GM19468 (cell line): ENCODE results near the gene PRKCH.
"Not testable (repeated sequence)": the region's sequence is repeated elsewhere in the genome, so short reads cannot be mapped to it uniquely, and the experiment has no call there.

ENCODE experiments used
- ATAC-seq: cut with Tn5 transposase; IDR thresholded peaks from one replicate; pipeline ENCODE4 v1.9.1; 2021; ENCODE audit warnings: mild to moderate bottlenecking, moderate library complexity, moderate number of reproducible peaks; ENCODE audit not compliant: unreplicated experiment; ENCODE audit errors: extremely low read depth

Gene PRKCH

DNA sequence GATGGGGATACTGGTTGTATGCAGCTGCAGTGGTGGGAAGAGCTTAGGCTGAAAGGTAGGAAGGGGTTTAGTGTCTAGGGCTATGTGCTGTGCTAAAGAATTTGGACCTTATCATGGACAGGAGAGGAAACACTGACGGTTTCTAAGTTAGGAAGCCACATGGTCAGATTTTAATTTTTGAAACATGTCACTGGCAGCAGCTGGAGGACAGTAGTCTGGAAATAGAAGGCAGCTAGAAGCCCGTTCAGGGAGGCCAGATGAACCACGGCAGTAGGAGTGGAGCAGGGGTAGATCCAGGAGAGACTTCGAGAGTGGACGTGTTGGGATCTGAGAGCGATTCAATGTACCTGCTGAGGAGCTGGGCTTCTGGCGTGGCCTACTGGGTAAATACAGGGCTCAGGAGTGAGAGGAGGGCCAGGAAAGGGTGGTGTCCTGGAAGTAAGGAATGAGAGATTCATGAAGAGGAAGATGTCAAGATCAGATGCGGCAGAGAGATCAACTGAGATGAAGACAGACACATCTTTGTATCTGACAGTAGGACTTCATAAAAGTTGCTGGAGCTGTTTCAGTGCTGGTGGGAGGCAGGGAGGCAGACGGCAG lies 64.9 kb downstream of the PRKCH start:
- ATAC-seq: no peak

DNA sequence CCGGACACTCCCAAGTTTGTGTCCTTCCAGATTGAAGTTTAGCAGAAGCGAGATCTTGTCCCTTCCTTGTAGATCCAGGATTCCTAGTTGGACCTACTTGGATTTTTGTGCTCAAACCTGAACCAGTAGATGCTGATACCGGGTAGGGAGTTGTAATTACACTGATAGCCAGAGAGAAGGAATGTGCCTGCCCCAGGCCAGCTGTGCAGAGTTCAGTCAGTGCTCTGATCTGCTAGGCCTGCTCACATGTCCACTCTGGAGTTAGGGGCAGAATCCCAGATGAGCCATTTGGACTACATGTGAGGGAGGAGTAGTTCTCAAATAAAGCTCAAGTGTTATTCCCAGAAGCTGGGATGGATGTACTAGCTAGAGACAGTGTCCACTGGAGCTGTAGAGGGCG lies 65.7 kb downstream of the PRKCH start:
- no peak for ATAC-seq

DNA sequence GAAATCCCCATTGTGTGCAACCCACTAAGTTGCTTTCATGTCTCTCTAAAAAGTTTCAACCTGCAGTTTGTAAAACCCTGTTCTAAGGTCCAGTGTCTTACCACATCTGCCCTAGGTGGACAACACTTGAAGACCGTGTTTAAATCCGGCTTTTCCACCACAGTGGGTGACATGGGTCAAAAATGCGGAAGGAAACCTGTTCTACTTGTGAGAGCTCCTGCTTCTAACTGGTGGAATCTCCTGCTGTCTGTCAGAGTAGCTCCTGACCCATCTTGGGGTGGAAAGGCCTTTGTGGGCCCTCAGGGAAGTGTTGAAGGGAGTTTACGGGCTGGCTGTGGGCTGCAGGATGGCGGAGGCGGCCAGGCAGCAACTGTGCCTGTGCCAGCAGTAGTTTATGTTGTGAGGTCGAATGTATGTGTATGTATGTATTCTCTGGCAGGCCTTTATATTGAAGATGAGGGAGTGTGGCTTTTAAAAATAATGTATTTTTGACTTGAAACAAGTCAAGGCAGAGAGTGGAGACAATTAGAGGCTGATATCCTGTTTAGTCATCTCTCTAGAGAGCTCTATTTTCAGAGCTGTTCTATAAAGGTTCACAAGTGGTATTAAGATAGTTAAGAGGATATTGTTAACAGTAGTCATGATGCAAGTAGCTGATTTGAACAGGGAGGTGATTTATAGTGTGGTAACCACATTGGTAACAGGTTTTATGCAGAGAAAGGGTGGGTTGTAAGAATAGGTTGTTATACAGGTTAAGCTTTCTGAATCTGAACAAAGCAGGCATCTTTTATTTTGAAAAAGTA lies 67.0 kb downstream of the PRKCH start:
- ATAC-seq: peak; percentile 23

DNA sequence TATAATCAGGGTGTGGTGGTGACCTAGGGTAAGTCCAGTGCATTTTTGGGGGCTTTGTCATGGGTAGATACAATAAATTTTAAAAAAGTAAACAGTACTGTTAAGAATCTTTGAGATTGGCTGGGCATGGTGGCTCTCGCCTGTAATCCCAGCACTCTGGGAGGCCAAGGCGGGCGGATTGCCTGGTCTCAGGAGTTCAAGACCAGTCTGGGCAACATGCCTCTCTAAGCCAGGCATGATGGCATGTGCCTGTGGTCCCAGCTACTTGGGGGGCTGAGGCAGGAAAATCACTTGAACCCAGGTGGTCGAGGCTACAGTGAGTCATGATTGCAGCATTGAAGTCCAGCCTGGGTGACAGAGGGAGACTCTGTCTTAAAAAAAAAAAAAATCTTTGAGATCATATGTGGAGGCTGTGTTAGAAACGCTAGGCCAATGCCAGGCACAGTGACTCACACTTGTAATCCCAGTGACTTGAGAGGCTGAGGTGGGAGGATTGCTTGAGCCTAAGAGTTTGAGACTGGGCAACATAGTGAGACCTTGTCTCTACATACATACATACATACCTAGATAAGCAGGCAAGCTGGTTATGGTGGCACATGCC lies 67.7 kb downstream of the PRKCH start:
- ATAC-seq: no peak

DNA sequence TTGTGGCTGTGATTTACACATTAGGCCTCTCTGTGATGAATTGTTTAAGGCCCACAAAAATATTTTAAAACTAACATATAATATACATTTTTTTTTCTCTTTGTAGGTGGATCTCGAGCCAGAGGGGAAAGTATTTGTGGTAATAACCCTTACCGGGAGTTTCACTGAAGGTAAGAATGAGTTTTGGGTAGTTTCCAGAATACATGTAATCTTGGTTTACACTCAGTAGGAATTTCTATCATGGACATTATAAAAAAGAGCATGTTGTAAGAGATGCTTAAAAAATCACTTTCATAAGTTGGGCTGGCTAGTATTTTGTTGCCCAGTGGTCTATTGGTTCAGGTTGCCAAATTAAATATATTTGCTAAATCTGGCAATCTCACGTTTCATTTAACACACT lies 69.7 kb downstream of the PRKCH start:
- no peak for ATAC-seq

DNA sequence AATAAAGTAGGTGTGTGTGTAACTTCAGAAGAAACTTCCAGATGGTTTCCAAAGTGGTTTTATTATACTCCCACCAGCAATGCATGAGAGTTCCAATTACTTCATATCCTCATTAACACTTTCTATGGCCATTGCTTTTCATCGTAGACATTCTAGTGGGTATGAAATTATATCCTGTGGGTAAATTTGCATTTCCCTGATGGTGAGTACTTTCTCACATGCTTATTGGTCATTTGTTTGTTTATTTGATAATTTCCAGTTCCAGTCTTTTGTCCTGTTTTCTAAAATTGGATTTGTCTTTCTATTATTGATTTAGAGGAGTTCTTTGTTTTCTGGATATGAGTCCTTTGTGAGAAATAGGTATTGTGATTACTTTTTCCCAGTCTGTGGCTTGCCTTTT lies 70.9 kb downstream of the PRKCH start:
- no peak for ATAC-seq

DNA sequence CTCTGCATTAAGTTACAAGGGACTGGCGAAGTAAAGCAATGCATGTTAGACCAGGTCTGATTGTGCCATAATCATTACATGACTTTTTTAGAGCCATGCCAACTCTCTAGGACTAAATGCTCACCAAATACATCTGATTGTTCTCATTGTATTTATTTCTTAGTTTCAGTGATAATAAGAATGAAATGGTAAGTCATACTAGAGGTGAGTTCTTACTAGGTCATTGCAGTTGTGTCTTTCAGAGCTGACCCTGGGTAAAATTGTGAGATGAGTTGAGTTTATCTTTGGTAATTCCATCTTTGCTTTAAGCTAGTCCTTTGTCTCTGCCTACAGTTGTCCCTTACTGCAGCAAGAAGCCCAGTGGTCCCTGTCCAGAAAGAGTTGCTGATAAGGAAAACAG lies 73.2 kb downstream of the PRKCH start:
- ATAC-seq: no peak

DNA sequence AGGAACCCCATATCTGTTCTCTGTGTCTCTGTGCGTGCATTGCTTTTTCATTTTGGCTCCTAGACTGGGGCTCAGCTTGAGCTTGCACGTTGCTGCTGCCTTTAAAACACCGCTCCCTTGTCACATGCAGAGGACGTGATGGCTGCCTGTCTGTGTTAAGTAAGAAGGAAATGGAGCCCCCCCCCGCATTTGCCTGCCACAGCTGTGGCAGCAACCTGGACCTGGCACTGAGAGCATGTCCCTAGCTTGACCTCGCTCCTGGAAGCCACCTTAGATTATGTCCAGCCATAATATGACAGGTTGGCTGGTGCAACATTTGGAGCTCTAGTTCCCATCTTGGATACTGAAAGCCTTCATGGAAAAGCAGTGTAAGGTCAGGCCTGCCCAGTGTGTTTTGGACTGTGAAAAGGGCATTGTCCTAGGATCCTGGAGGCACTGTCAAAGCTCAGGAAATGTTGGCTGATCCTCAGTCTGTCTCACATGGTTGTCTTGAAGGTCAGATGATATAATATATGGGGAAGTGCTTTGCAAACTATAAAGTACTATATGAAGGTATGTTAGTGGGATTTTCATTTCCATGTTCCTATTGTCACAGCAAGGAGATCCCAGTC lies 73.8 kb downstream of the PRKCH start:
- no peak for ATAC-seq

DNA sequence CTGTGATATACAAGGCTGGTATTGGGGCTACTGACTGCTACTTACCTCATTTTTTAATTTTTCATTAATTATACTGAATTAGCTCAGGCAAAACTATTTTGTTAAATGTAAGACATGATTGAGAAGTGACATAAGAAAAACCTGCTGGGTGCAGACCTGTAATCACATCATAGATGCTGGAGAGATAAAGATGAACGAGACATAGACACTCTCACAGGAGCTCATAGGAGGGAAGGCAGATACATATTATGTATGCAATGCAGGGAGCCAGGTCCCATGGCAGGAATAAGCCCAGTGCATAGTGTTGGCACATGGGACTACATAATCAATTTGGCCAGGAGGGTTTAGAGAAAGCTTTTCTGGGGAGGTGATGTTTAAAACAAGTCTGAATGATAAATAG lies 74.9 kb downstream of the PRKCH start:
- ATAC-seq: no peak

DNA sequence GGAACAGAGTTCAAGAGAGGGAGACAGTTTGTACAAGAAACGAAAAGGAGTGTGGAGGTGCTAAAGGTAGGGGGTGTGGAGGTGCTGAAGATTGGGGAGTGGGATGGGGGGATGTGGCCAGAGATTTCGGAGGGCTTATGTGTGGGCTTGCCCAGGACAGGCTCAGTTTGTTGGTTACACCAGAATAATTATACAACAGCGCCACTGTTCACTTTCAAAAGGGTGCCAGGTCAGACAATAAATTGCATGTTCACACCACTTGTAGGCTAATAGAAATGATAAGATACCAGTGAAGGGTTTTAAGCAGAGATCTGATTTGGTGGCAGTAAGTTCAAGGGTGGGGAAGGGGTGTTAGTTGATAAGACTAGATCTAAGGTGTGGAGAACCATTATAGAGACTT lies 75.3 kb downstream of the PRKCH start:
- no peak for ATAC-seq

DNA sequence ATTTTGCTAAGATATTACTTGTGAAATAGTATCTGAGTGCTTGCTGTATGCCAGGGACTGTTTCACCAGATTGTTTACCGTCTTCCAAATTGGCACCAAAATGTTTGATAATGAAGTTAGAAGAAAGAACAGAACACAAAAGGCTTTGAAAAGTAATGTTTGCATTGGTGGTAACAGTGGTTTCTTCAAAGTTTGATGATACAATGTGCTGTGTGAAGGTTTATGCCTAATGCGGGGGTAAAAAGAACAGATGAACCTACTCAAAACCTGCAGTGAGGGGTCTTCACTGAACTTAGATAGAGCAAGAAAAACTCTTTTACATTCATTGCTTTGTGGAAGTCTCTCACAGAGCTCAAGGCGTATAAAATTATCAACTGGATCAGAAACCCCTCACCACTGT lies 76.2 kb downstream of the PRKCH start:
- no peak for ATAC-seq

DNA sequence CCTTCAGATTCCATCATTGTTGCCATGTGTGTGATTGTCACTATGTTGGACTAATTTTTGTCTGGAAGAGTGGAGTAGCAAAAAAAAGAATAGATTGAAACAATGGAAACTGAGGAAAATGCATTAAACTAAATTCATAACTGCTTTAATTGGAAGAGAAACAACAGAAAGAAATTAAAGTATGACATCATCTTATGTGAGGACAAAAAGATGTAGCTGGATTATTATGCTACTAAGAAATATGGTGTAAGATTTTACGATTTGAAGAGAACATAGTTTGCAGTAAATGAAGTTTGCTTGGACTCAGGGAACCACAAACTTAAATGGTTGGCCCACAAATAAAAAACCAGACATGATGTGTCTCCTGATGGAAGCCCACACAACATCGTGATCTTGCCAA lies 76.8 kb downstream of the PRKCH start:
- ATAC-seq: no peak

DNA sequence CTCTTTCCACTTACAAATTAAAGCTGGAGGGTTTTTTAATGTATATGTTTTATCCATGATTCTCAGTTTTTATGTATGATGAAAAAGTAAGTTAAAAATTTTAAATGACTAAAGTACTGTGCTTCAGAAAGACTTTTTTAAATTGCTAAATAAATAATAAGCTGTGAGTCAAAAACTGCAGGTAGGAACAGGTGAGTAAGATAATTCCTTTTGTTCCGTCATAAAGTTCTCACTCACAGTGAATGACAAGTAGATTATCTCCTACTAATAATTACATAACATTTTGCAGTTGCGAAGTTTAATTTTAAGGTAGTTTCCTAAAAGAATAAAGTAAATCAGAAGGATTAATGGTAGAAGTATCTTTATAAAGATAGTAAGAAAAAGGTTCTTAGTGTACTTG lies 78.0 kb downstream of the PRKCH start:
- ATAC-seq: no peak

DNA sequence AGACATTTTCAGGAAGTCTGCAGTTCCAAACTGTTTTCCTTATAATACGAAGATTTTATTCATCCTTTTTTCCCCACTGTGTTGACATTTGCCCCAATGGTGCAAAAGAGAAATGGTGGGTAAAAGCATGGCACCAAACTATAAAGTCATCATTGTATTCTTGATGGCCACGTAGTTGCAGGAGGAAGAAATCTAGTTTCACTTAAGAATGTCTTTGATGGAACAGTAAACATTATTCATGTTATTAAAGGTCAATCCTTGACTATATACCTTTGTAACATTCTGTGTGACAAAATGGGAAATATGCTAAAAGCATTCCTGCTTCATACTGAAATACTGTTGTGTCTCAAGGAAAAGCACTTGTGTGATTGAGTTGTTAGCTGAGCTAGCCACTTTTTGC lies 80.1 kb downstream of the PRKCH start:
- no peak for ATAC-seq

DNA sequence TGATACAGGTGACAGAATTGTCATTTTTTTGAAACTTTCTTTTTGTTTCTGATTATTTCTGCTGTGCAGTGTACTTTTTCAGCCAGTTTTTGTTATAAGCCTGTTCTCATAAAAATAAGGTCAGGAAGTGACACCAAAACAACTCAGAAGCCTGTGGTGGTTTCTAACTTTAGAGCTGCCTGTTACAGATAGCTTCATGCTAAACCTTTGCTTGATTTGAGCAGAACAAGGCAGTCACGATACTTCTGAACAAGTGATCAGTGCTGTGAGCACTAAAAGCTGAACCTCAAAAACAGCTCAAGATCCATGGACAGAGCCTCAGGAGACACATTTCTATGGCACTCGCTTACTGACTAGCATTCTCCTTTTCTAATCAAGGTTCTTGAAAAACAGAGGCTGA lies 82.0 kb downstream of the PRKCH start:
- no peak for ATAC-seq

DNA sequence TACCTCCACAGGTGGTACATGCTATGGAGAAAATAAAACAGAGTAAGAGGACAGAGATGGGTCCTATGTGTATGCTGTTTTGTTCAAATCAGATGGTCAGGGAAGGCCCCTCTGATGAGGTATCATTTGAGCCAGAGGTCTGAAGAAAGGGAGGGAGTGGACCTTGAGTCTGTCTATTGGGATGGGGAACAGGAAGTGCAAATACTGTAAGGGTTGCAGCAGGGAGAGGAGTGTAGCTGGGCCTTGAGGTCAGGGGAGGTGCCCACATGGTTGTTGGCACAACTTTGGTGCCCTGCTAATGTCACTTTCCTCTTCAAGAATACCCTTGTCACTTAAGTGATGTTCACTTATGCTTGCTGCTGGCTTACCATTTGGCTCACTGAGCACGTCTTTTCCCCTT lies 83.3 kb downstream of the PRKCH start:
- ATAC-seq: no peak

DNA sequence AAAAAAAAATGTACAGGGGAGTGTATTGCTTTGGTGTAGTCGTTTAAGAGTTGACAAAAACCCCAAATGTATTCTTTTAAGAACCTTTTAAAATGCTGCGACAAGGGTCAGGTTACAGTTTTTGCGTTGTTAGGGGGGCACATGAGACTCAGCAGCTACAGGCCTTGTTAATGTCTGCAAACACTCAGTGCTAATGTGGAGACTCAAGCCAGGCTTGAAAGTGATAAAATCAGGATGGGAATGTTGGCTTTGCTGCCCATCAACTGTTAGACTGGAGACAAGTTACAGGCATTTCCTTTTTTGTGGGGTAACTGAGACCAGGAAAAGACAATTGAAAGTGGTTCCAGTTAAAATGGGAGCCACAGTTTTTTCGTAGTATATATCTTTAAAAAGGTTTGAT lies 84.8 kb downstream of the PRKCH start:
- ATAC-seq: no peak

DNA sequence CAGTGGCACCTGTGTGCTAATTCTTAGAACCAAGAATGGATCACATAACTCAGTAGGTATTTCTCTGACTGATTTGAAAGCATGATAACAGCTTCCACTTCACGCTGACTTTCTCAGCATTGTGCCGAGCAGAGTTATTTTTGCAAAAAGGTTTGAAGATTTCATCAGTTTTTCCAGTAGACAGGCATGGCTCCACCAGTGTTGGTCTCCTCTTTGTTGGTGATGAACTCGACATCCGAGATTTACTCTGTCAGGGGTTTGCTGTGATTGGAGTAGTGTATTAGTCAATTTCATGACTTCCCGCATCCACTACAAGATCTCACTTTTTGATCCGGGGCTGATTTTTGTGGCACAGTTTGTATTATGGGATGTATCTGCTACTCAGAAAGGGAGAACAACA lies 85.3 kb downstream of the PRKCH start:
- no peak for ATAC-seq

DNA sequence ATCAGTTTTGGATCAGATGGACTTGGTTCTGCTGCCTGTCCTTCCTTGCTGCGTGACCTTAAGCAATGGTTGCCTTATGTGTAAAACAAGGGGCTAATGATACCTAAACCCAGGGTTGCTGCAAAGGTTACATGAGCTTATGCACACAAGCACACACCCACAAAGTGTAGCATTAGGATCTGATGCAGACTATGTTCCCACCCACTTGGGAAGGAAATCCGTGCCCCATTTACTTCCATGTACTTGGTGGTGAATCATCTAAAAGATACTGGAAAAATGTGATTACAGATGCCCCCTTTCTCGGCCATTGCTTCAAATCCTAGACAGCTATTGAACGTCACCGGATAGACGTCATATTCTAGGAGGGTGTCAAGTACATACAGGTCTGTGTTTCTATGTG lies 87.1 kb downstream of the PRKCH start:
- no peak for ATAC-seq

DNA sequence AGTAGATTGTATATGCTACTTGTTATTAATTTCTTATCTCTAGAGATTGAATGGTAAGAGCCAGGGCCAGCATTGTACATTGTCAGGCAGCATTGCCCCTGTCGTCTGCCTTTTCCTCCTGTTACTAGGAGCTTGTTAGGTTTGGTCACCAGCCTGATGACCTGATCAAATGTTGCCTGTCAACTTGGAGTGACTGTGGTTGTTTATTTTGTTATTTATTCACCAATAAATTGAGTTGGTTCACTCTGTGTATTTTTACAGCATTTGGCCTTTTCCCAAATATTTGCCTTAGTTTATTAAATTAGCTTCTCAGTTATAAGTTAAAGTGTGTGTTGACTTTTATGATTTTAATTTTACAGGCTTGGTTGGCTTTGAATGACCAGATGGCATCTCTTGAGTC lies 88.4 kb downstream of the PRKCH start:
- no peak for ATAC-seq

DNA sequence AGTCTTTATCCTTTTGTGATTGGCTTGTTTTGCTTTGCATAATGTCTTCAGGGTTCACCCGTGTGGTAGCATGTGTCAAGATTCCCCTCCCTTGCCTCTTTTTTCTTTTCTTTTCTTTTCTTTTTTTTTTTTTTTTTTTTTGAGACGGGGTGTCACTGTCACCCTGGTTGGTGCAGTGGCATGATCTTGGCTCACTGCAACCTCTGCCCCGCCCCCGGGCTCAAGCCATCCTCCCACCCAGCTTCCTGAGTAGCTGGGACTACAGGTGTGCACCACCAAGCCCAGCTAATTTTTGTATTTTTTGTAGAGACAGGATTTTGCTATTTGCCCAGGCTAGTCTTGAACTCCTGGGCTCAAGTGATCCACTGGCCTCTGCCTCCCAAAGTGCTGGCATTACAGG lies 94.6 kb downstream of the PRKCH start:
- not testable (repeated sequence) for ATAC-seq
